Hepatocyte (in vitro differentiated cells): ENCODE results near the gene ZFYVE28.

Source experiments
- CTCF ChIP-seq: fragments of 200-600 bp; sonication (generic); IDR thresholded peaks from 2 replicates; pipeline ENCODE4 v1.5.1; 2016; ENCODE audit warnings: antibody characterized with exemption, mild to moderate bottlenecking; ENCODE audit not compliant: poor library complexity
- EZH2 ChIP-seq: fragments of 200-600 bp; sonication (generic); IDR thresholded peaks from 2 replicates; pipeline ENCODE4 v1.6.1; 2016; ENCODE audit warnings: antibody characterized with exemption, mild to moderate bottlenecking, borderline replicate concordance
- EZH2phosphoT487 ChIP-seq: fragments of 200-600 bp; sonication (generic); IDR thresholded peaks from one replicate; pipeline ENCODE4 v1.6.1; 2018; ENCODE audit warnings: antibody characterized with exemption, mild to moderate bottlenecking, low read depth, moderate library complexity; ENCODE audit not compliant: unreplicated experiment, severe bottlenecking

GRCh38 chr4:2448589-2448988, 30.1 kb upstream of the ZFYVE28 start:
- TF ChIP-seq CTCF (no peak), EZH2 (no peak), EZH2phosphoT487 (no peak)
